Fibroblast of skin of back (primary cell): ENCODE measurements around the gene COL26A1. TPM values are rescaled to one million over a fixed set of nuclear protein-coding genes. Genes with fewer than 3 reads are reported as not detected.
"Not testable (repeated sequence)": the region's sequence is repeated elsewhere in the genome, so short reads cannot be mapped to it uniquely, and the experiment has no call there.

Experiments
- DNase-seq: peaks from one replicate; pipeline ENCODE4 v3.0.0-alpha.2; 2013
- polyA plus RNA-seq, 2 experiments: library from polyadenylated mRNA; unstranded; fragments of 120-200 nt; gene quantifications; one replicate each; pipeline ENCODE4 v1.2.1, GENCODE V29; 2013; ENCODE audit not compliant: insufficient read length in 2 of 2

COL26A1 gene
- polyA plus RNA-seq (2013, experiment 1 of 2; ENCODE audit: insufficient read length), result 2.8 TPM
- polyA plus RNA-seq (2013, experiment 2 of 2; ENCODE audit: insufficient read length), result 6.2 TPM

DNA sequence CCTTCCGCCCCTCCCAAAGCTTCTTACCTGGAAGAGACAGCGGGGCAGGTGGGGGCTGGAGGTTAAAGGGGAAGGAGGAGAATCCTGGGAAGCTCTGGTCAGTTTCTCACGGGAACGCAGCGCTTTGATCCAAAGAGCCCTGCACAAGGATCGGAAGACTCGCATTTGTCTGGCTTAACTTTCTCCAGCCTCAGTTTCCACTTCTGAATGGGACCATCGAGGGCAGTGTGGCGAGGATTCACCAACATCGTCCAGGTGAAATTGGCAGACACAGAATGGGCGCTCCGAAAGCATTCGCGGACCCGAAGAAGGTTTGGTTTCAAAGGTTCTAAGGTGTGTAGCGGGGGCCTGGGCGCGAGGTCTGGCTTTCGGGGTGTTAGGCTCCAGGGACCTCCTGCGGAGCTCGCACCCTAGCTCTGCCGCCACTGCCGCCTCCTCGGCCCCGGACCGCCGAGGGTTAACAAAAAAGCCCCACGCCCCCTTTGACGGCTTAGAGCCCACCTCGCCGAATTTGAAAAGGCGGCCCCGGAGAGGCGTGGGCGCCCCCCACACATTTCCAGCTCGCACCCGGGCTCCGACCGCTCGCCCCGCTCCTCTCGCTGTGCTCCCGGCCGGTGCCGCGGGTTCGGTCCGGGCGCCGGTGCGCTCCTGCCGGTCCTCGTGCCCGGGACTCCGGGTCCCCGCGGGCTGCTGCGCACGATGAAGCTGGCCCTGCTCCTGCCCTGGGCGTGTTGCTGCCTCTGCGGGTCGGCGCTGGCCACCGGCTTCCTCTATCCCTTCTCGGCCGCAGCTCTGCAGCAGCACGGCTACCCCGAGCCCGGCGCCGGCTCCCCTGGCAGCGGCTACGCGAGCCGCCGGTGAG, at the start of gene COL26A1:
Gene COL26A1 (plus strand): TSS at position 542 of the 862 bp plus-strand sequence. CDS start 158 bp downstream, at position 700.
- DNase-seq, result peak; percentile 29

DNA sequence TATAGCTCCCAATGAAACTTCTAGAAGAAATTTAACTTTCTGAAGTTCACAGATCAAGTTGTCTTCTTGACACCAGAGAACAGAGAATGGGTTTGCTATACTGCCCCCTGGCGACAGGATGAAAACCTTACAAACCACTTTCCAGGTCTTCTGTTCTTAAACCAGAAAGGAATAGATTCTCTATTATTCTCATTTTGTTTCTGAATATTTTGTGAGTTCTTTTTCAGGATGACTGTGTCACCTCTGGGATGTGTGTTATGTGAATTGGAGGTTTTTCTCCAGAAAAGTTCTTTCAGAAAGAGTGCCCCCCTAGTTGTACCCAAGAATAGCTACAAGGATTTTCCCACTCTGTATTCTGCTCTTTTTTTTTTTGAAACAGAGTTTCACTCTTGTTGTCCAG, 47.3 kb upstream of the COL26A1 start:
- DNase-seq, result peak; percentile 41

DNA sequence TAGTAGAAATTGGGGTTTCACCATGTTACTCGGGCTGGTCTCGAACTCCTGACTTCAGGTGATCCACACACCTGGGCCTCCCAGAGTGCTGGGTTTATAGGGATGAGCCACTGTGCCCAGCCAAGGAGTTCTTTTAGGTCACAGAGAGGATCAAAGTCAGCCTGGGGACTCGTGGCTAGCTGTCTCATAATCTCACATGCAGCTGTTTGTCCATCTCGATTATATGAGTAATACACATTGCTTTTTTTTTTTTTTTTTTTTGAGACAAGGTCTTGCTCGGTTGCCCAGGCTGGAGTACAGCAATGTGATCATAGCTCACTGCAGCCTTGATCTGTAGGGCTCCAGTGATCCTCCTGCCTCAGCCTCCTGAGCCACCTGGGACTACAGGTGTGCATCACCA, 43.3 kb upstream of the COL26A1 start:
- no peak for DNase-seq

DNA sequence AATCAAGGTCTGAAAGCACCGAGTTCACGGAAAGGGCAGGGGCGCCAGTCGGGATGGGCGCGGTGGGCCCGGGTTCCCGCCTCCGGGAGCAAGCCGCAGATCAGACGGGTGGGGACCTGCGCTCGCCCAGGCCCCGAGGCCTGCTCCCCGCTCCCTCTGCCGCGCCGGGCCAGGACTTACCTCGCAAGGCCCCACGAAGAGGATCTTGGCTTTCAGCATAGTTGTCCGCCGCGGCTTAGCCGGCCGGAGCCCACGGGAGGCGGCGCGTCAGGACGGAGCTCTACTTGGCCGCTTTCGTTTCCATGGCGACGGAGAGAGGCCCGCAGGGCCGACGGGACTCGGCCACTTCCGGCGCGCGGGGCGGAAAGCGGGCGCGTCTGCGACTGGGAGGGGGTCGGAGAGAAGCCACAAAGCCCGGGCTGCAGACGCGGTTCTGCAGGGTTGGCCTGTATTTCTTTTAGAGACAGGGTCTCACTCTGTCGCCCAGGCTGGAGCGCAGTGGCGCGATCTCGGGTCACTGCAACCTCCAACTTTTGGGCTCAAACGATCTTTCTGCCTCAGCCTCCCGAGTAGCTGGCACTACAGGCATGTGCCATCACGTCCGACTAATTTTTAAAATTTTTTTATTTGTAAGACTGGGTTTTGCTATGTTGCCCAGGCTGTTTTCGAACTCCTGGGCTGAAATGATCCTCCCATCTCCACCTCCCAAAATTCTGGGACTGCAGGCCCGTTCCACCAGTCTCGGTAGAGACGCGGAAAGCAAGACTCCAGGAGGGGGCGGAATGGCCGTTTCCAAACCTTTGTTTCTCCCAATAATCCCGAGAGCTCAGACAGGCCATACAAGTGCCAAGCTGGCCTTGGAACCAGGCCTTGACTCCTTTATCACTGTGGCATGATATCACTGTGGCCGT, 40.9 kb upstream of the COL26A1 start, which contains the start of gene IFT22:
Gene IFT22 (minus strand): TSS at position 322 of the 911 bp plus-strand sequence. CDS start 103 bp downstream, at position 219.
- peak; percentile 93 for DNase-seq

DNA sequence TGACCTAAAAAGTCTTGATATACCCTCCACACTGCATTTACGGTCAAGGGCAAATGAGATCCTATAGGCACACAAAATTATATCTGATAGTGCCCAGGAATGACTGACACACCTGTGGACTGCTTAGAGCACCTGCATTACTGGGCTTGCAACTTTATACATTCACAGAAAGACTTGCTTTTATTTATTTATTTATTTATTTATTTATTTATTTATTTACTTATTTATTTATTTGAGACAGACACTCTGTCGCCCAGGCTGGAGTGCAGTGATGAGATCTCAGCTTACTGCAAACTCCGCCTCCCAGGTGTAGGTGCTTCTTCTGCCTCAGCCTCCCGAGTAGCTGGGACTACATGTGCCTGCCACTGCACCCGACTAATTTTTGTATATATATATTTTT, 34.5 kb upstream of the COL26A1 start:
- DNase-seq, result no peak

DNA sequence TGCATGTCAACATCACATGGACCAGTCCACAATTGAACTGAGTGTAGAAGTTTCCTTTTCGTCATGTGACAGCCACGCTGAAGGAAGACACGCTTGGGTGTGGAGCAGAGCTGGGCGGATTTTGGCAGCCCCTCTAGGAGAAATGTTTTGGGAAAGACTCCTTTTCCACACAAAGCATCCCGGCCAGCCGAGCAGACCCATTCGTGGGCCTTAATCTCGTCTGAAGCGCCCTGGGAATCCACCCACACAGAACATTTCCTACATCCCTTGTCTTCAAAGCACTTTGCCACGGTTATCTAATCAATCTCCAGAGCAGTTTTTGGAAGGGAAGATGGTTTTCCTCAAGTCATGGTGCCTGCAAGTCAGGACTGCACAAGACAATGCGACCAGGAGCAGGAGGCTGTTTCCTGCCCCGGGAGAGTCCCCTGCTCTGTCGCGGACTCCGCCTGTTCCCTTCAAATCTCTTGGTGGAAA, 32.6 kb upstream of the COL26A1 start:
- no peak for DNase-seq

DNA sequence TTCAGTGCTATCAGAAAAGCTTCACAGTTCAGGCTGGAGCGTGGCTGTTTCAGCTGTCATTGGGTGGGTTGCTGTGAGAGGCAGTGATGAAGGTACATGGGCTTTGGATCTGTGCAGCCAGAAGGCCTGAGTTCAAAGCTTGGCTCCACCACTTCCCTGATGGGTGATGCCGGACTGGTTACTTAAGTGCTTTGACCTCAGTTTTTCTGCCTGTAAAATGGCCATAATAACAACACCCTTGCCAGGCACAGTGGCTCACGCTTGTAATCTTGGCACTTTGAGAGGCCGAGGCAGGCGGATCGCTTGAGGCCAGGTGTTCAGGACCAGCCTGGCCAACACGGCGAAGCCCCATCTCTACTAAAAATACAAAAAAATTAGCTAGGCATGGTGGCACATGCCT, 30.6 kb upstream of the COL26A1 start:
- no peak for DNase-seq

DNA sequence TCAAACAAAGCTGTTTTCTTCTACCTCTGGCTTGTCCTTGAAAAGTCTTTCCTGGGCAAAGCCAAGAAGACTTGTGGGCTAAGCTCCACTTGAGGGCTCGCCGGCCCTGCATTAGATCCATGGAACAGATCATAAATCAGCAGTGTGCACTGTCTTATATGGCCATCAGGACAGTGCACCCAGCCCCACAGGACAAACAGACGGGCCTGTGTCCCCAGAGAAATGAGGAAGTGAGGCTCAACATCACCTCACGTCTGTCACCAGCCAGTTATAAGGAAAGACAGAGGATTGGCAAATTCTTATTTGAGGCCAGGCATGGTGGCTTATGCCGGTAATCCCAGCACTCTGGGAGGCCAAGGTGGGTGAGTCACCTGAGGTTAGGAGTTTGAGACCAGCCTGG, 28.8 kb upstream of the COL26A1 start:
- DNase-seq, result no peak

DNA sequence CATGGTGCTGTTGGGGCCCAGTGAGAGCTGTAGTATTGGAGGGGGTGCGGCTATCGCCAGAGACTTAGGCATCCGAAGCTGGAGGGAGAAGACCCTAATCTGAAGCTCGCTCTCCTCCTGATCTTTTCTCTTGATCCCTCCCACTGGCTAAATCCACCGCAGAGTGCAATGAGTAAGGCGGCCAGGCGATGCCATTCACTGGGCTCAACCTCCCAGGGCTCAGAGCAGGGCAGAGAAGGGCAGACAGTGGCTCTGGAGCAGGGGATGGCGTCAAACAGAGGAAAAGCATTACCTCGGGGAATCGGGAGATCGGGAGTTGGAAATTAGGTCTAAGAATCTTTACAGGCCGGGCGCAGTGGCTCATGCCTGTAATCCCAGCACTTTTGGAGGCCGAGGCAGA, 22.3 kb upstream of the COL26A1 start:
- DNase-seq, result no peak

DNA sequence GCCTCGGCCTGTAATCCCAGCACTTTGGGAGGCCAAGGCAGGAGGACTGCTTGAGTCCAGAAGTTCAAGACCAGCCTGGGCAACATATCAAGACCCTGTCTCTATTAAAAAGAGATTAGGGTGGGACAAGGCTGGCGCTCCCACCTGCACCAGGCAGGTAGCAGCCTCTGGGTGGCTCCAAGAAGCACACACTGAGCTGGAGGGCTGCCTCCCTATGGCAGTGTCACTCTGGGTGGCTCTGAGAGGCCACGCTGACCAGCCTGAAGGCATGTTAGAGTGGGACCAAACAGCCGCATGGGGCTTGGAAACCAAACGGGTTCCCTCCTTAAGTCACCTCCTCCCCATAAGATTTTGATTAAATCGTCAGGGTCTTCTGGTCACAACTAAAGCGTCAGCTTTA, 19.8 kb upstream of the COL26A1 start:
- no peak for DNase-seq

DNA sequence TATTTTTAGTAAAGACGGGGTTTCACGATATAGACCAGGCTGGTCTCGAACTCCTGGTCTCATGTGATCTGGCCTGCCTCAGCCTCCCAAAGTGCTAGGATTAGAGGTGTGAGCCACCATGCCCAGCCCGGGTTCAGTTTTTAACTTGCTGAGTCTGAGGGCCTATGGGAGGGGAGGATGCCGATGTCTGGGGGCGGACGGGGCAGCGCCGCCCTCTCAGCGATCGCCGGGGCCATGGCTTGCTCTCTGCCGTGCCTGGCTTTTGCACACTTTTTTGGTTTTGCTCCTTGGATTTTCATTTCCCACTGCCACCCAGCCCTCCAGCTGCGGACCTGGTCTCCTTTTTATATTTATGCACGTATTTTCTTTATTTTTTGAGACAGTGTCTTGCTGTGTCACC, 15.2 kb upstream of the COL26A1 start:
- DNase-seq, result no peak

DNA sequence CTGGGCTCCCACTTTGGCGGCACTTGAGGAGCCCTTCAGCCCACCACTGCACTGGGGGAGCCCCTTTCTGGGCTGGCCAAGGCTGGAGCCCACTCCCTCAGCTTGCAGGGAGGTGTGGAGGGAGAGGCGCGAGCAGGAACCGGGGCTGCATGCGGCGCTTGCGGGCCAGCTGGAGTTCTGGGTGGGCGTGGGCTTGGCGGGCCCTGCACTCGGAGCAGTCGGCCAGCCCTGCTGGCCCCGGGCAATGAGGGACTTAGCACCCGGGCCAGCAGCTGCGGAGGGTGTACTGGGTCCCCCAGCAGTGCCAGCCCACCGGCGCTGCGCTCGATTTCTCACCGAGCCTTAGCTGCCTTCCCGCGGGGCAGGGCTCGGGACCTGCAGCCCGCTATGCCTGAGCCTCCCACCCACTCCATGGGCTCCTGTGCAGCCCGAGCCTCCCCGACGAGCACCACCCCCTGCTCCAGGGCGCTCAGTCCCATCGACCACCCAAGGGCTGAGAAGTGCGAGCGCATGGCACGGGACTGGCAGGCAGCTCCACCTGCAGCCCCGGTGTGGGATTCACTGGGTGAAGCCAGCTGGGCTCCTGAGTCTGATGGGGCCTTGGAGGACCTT, 14.1 kb upstream of the COL26A1 start:
- DNase-seq, result not testable (repeated sequence)

DNA sequence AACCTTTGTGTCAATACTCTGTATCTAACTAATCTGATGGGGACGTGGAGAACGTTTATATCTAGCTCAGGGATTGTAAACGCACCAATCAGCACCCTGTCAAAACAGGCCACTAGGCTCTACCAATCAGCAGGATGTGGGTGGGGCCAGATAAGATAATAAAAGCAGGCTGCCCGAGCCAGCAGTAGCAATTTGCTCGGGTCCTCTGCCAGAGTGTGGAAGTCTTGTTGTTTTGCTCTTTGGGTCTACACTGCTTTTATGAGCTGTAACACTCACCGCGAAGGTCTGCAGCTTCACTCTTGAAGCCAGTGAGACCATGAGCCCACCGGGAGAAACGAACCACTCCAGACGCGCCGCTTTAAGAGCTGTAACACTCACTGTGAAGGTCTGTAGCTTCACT, 13.4 kb upstream of the COL26A1 start:
- DNase-seq, result not testable (repeated sequence)

DNA sequence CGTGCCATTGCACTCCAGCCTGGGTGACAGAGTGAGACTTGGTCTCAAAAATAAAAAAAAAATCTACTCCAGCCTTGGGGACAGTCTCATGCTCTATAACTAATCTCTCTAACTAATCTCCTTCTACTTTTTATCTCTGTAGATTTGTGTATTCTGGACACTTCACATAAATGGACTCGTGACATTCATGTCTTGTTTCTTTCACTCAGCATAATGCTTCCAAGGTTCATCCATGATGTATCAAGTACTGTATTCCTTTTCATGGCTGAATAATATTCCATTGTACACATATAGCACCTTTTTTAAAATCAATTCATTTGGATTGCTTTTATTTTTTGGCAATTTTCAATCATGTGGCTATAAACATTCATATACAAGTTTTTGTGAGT, 9.8 kb upstream of the COL26A1 start:
- DNase-seq, result no peak

DNA sequence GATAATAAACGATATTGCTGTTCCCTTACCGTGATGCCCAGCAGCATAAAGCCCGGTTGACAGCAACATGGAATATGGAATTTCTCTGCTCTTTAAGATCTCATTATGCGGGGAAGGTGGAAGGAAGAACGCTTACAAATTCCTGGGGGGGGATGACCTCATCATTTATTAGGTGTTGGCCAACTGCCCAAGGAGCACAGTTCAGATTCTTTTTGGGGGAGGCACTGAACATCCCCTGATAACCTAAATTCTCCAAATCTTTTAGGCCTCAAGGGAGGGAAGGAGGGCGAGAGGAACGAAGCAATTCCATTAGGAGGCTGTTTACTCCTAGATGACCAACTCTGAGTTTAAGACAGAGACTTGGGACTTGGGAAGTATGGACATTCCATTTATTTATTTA, 5.2 kb upstream of the COL26A1 start:
- DNase-seq, result peak; percentile 36

DNA sequence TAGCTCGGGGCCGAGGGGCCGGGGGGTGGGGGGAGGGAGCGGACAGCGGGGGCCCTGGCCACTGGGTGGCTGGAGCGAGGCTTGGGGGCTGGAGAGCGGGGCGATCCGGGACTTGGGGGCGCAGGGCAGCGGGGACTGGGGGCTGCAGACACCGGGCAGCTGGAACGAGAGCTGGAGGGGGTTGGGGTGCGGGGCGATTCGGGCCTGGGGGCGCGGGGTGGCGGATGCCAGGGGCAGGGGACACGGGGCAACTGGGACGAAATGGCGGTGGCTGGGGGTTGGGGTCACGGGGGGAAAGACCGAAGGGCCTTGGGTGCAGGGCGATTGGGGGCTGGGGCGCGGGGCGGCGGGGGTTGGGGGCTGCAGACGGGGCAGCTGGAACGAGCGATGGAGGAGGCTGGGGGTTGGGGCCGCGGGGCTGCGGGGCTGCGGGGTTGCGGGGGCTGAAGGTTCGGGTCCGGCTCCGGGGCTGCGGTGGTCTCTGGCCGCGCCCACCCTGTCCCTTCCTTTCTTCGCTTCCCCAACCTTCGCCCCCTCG, 590 bp downstream of the COL26A1 start:
- no peak for DNase-seq

DNA sequence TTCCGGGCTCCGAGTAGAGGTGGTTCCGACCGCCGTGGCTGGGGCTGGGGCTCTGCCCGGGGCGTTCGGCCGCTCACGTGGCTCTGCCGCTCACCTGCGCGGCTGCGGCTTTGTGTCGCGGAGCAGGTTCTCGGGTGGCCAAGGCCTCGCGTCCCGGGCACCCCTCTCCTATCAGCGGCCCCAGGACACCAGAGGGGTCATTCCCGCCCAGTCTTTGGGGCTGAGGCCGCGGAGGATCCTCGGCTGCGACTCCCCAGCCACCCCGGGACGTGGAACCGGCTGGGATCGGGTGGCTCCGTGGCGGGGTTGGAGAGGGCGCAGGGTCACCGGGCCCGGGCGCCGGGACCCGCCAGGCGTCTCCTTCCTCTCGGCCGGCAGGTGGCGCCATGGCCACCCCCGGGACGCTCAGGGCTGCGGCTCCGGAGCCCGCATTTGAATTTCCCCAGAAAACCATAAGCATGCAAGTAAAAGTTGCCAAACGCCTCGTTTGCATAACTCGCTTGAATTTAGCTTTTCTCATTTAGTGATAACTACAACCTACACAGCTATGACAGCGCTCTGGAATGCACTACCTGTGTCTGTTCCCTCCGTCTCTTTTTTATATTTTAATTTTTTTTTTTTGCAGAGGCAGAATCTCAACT, 1.2 kb downstream of the COL26A1 start:
- DNase-seq, result peak; percentile 55

DNA sequence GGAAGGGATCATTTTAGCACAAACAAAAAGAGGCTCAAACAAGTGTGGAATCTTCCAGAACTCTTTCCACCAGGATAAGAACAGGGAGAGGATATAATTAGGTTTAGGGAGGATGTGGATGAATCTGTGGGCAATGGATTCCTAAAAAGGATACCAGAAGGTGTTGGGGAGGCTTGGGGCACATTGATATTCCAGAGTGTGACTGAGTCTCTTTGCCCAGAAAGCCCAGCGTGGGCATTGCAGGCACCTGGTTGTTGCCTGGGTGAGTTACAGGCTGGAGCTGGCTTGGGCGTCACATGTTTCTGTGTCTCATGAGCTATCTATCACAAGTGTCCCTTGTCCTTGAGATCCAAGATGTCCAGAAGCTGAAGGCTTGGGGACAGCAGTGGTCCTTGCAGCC, 3.3 kb downstream of the COL26A1 start:
- DNase-seq, result no peak

DNA sequence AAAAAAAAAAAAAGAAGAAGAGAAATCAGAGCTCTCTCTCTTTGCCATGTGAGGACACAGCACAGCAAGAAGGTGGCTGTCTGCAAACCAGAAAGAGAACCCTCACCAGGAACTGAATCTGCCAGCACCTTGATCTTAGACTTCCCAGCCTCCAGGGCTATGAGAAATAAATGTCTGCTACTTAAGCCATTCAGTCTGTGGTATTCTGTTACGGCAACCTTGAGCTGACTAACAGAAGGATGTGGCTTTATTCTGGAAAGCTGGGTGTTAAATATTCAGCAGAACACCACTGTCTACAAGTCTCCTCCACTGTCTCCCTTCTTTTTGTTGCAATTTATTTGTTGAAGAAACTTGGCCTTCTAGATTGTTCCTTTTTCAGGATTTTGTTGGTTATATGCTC, 5.0 kb downstream of the COL26A1 start:
- DNase-seq, result no peak

DNA sequence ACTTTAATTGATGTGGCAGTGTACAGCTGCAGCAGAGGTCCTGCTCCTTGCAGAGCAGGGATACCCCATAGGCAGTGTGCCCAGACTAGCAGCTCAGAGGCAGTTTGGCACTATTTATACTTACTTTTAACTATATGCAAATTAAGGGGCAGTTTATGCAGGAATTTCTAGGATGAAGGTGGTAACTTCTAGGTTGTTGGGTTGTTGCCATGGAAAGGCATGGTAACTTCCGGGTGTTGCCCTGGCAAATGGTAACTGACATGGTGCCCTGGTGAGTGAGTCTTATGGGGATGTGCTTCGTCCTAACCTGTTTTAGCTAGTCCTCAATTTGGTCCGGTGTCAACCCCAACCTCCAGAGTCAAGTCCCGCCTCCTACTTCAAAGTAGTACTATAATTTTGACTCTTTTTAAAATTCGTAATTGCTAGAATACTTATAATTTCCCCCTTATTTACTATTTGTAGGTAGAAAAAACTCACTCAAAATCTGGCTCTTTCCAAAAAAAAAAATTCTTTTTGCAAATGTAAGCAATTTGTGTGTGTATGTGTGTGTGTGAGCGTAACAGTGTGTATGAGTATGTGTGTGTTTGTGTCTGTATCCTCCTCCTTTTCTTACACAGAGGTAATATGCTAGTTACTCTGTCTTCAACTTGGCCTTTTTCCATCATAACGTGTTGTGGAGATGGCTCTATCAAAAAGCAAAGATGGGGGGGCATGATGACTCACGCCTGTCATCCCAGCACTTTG, 5.9 kb downstream of the COL26A1 start:
- no peak for DNase-seq

DNA sequence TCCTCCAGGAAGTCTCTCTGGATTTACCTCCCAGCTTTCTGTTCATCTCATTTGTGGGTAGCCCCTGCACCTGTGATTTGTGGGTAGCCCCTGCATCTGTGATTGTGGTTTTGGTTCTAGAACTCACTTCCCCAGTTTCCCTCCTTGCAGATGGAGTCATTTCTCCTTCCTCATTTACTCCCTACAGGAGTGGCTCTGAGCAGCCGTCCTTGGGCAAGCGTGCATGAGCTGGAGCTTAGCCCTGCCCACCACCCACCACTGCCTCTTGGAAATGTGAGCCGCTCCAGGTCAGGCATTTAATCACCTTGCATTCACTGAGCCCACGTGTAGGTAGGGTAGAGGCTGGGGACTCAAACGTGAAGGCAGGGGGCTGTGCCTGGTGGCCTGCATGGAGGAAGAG, 8.2 kb downstream of the COL26A1 start:
- no peak for DNase-seq
